Spleen (tissue), 11 donors: Measurements from ENCODE around the gene HOXA2. TPM values are rescaled to one million over a fixed set of nuclear protein-coding genes. Genes with fewer than 3 reads are reported as not detected.

Experiments
- DNase-seq: peaks from one replicate; pipeline ENCODE4 v3.0.0-alpha.2; 2020
- H3K27ac ChIP-seq, 8 donors: fragments of 200-600 bp; sonication (generic) in 7 of 8; 1 replicate in 4 of 8; 2 replicates in 4 of 8; pipeline versions ENCODE4 v1.5.0 to v1.8.0; 2016 to 2021; ENCODE audit warnings: inconsistent platforms in 4 of 8, mild to moderate bottlenecking in 4 of 8, moderate library complexity in 1 of 8
- H3K27me3 ChIP-seq, 7 donors: fragments of 200-600 bp; sonication (generic) in 6 of 7; replicated peaks in 1 of 7; 1 replicate in 4 of 7; 2 replicates in 3 of 7; pipeline versions ENCODE4 v1.5.0 to v1.8.0; 2016 to 2021; ENCODE audit warnings: inconsistent platforms in 3 of 7, mild to moderate bottlenecking in 1 of 7
- H3K36me3 ChIP-seq, 6 donors: fragments of 200-600 bp; sonication (generic) in 5 of 6; 1 replicate in 4 of 6; 2 replicates in 2 of 6; pipeline versions ENCODE4 v1.5.0 to v1.8.0; 2016 to 2021; ENCODE audit warnings: inconsistent platforms in 2 of 6
- H3K4me1 ChIP-seq, 6 donors: fragments of 200-600 bp; sonication (generic) in 5 of 6; 1 replicate in 3 of 6; 2 replicates in 3 of 6; pipeline versions ENCODE4 v1.5.0 to v1.8.0; 2016 to 2021; ENCODE audit warnings: inconsistent platforms in 3 of 6
- H3K4me3 ChIP-seq, 8 donors: fragments of 200-600 bp; sonication (generic) in 7 of 8; 1 replicate in 4 of 8; 2 replicates in 4 of 8; pipeline versions ENCODE4 v1.5.0 to v1.8.0; 2016 to 2021; ENCODE audit warnings: inconsistent platforms in 4 of 8, mild to moderate bottlenecking in 4 of 8, moderate library complexity in 2 of 8
- H3K9me3 ChIP-seq, 8 donors: fragments of 200-600 bp; sonication (generic) in 7 of 8; 1 replicate in 4 of 8; 2 replicates in 4 of 8; pipeline versions ENCODE4 v1.5.0 to v1.8.0; 2016 to 2021; ENCODE audit warnings: inconsistent platforms in 4 of 8
- POLR2A ChIP-seq, 3 donors: fragments of 450-650 bp; IDR thresholded peaks; one replicate each; pipeline ENCODE4 v1.5.1; 2017; ENCODE audit warnings: antibody characterized with exemption in 3 of 3, mild to moderate bottlenecking in 1 of 3
- POLR2AphosphoS5 ChIP-seq, 3 donors: sonication (generic); formaldehyde crosslinking; IDR thresholded peaks; one replicate each; pipeline ENCODE4 v1.5.1; 2017; ENCODE audit warnings: antibody characterized with exemption in 3 of 3
- WGBS, 5 donors: extraction: QIAGEN DNeasy Blood & Tissue Kit in 3 of 5; methylation state at CpG; one replicate each; pipeline versions ENCODE4 v1.1.5 to v1.1.7; 2013 to 2018; 5-methylcytosine and 5-hydroxymethylcytosine counted together
- intact Hi-C: fragments of 100-400 bp; cut with DNase I; formaldehyde crosslinking; loops from one replicate; pipeline ENCODE4 v1.15.0; 2023; ENCODE audit warnings: low total_unique reads
- polyA plus RNA-seq, 3 donors: library from polyadenylated mRNA; stranded (reverse); fragments of 200-250 nt; gene quantifications; one replicate each; pipeline ENCODE4 v1.2.1, GENCODE V29; 2013
- total RNA-seq, 7 donors: library from RNA; depleted of rRNA in 3 of 7; stranded (reverse); fragments of >200 nt in 3 of 7; fragmentation: NEBNext Ultra II Directional in 4 of 7; extraction: Animal tissue kit (Norgen Biotek cat#: 25700) in 4 of 7; gene quantifications; one replicate each; pipeline versions ENCODE4 v1.1.0 to v1.2.1, GENCODE V29; 2016 to 2021
- TF ChIP-seq, protein P1 (sequence below), 11 experiments: fragments of 200-600 bp in 7 of 11; fragments of 450-650 bp in 4 of 11; sonication (generic) in 4 of 11; IDR thresholded peaks in 8 of 11; conservative IDR thresholded peaks in 3 of 11; 1 replicate in 7 of 11; 2 replicates in 4 of 11; pipeline versions ENCODE4 v1.4.0 to v1.8.0; 2016 to 2021; ENCODE audit warnings: antibody characterized with exemption in 11 of 11, inconsistent platforms in 4 of 11, mild to moderate bottlenecking in 1 of 11
- donor health status: healthy with polysubstance abuse.
- donor health status: DM: no; HTN: no; CAD: no; lungs with moderate emphysema.
- donor health status: DM: no; HTN: no; CAD: no.
- donor health status: Bipolar disorder and iron deficiency.
- donor health status: healthy.
- donor health status: DM: no; HTN: no; CAD: no.
- donor health status: DM: yes; HTN: yes; CAD: no.

Gene HOXA2
- total and polyA plus RNA-seq, 10 donors, result 0.41 to 2.8 (median 0.90) TPM

DNA sequence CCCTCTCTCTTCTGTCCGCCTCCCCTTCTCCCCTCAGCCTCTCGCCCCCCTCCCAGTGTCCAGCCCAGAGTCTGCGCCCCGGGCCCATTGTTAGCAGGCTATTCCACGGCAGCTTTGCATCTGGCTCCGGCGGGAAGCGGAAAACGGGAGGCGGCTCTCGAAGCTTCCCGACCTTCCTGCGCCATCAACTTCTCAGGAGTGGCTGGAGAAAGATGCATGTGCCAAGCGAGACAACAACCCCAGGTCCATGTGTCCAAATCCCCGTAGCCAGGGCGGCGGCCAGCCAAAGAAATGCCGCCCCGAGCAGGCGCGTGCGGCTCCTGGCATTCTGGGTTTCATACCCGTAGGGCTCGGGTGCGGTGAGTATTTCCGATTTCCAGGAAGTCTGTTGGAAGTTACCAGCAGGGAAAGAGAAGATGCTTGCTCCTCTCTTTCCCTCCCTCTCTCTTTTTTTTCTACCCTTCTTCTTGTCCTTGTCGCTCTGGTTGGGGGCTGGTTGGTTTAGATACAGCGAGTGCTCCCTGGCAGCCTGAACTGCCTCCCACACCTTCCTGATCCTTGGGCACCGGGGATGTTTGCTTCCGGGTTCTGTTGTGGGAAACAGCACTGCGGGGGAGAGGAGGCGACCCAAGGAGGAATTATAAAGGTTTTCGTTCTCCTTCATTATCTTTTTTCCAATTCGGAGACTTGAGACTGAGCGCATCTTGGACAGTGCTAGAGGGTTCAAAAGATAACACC, 1.2 kb upstream of the HOXA2 start:
- TF ChIP-seq POLR2AphosphoS5 (IDR thresholded peaks at IDR 0.05), result peak in 2 of 3 donors; percentile 51 to 57
- TF ChIP-seq, protein P1, sequence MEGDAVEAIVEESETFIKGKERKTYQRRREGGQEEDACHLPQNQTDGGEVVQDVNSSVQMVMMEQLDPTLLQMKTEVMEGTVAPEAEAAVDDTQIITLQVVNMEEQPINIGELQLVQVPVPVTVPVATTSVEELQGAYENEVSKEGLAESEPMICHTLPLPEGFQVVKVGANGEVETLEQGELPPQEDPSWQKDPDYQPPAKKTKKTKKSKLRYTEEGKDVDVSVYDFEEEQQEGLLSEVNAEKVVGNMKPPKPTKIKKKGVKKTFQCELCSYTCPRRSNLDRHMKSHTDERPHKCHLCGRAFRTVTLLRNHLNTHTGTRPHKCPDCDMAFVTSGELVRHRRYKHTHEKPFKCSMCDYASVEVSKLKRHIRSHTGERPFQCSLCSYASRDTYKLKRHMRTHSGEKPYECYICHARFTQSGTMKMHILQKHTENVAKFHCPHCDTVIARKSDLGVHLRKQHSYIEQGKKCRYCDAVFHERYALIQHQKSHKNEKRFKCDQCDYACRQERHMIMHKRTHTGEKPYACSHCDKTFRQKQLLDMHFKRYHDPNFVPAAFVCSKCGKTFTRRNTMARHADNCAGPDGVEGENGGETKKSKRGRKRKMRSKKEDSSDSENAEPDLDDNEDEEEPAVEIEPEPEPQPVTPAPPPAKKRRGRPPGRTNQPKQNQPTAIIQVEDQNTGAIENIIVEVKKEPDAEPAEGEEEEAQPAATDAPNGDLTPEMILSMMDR (IDR thresholded peaks at IDR 0.05 in 8 of 11, conservative IDR thresholded peaks at IDR 0.05 in 3 of 11), result no peak
- Histone ChIP-seq H3K36me3 (peaks cover 0 to 29% (median 0%) of the 10 kb centered on the region in 6 donors), H3K27ac (peak overlapping the region; percentile 35 to 93 (median 78)), H3K4me3 (peak overlapping the region in 7 of 8 donors; percentile 10 to 65 (median 29)), H3K4me1 (peaks cover 7 to 88% (median 45%) of the 10 kb centered on the region in 6 donors), H3K27me3 (peaks cover 0 to 77% (median 12%) of the 10 kb centered on the region in 7 donors), H3K9me3 (no peaks in the 10 kb centered on the region)
- DNase-seq, result no peak
- WGBS, 5 donors, result 37 to 43% (median 41%) methylated on average over 35 of the region's 35 CpGs
- intact Hi-C loops, result no loop called here

DNA sequence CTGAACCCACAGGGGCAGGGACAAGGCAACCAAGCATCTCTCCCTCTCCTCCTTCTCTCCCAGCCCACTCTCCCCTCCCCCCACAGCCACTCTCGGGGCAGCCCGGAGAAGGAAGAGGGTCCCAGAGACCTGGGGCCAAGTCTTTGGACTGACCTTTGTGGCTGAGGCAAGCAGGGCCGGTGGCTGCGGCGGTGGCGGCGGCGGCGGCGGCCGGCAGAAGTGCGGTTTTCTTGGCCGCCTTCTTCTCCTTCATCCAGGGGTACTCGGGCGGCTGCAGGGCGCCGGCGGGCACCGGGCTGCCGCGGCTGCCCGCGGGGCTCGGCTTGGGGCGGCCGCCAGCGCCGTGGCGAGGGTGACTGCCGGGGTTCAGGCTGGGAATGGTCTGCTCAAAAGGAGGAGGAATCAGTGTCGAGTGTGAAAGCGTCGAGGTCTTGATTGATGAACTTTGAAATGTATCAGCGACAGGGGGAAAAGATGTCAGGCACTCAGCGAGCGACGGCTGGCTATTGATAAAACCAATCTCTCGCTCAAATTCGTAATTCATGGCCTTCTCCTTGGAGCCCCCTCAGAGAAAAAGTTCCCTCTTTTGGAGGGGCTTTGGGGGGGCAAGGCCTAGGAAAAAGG, 414 bp downstream of the HOXA2 start:
- WGBS, 5 donors, result 4 to 27% (median 14%) methylated on average over 24 to 39 of the region's 39 CpGs
- TF ChIP-seq POLR2A (IDR thresholded peaks at IDR 0.05) (no peak), POLR2AphosphoS5 (IDR thresholded peaks at IDR 0.05) (peak in 2 of 3 donors; percentile 9 to 38)
- TF ChIP-seq, protein P1 (IDR thresholded peaks at IDR 0.05 in 8 of 11, conservative IDR thresholded peaks at IDR 0.05 in 3 of 11), result no peak
- intact Hi-C loops, result no loop called here

DNA sequence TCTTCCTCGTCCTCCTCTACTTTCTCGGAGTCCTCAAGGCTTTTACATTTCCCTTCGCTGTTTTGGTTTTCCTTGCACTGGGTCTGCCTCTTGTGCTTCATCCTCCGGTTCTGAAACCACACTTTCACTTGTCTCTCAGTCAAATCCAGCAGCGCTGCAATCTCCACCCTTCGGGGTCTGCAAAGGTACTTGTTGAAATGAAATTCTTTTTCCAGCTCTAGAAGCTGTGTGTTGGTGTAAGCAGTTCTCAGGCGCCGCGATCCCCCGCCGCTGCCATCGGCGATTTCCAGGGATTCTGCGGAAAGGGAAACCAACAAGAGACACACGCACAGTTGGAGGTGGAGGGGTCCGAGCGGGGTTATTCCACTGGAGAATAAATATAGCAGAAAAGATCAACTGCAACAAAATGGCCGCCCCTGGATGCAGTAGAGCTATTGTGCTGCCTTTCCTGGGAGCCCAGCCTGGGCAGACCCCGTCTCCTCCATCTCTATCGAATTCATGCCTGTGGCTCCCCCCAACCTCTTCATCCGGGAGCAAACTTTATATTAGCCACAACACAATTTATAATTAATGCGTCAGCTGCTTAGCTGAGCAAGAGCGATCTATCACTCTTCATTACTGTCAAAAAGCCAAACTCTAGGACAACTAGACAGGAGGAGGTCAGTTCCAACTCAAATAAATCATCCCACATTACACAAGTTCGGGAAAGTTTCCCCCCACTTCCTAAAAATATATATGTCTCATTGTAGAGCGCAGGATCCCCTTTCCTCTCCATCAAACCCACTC, 1.1 kb downstream of the HOXA2 start:
- peak overlapping the region; percentile 7 to 93 (median 78) for H3K27ac ChIP-seq
- H3K4me1 ChIP-seq, result peaks cover 19 to 97% (median 60%) of the 10 kb centered on the region in 6 donors
- intact Hi-C loops, result no loop called here
- DNase-seq, result no peak
- peaks cover 0 to 29% (median 0%) of the 10 kb centered on the region in 6 donors for H3K36me3 ChIP-seq
- H3K27me3 ChIP-seq, result peaks cover 0 to 98% (median 19%) of the 10 kb centered on the region in 7 donors
- peak overlapping the region in 7 of 8 donors; percentile 20 to 65 (median 29) for H3K4me3 ChIP-seq
- TF ChIP-seq POLR2AphosphoS5 (IDR thresholded peaks at IDR 0.05) (peak in 1 of 3 donors; percentile 56), POLR2A (IDR thresholded peaks at IDR 0.05) (no peak)
- 64 to 85% (median 70%) methylated on average over 25 of the region's 25 CpGs for WGBS, 5 donors
- no peaks in the 10 kb centered on the region for H3K9me3 ChIP-seq

More for the DNA sequence above, 414 bp downstream of the HOXA2 start:
- Histone ChIP-seq H3K4me1 (peaks cover 19 to 99% (median 58%) of the 10 kb centered on the region in 6 donors), H3K27ac (peak overlapping the region; percentile 7 to 93 (median 78)), H3K4me3 (peak overlapping the region in 7 of 8 donors; percentile 20 to 65 (median 29)), H3K27me3 (peaks cover 0 to 93% (median 19%) of the 10 kb centered on the region in 7 donors), H3K36me3 (peaks cover 0 to 29% (median 0%) of the 10 kb centered on the region in 6 donors), H3K9me3 (no peaks in the 10 kb centered on the region)
- DNase-seq, result no peak

DNA sequence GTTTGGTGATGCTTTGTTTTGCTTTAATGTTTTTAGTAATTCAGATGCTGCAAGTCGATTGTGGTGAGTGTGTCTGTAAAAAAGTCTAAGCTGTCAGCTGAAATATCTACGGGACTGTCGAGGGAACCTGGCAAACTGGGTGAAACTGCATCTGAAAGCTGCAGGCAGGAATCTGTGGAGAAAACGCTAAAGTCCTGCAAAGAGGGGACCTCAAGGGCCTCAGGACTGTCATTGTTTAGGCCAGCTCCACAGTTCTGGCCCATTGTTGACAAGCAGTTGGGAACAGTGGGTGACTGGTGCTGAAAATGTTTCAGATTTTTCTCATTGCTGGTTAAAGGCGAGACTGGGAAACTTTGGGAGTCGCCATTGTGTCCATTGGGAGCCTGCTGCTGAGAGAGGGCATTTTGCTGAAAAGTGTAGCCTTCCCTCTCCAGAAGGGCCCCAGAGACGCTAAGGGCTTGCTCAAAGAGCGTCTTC, 1.8 kb downstream of the HOXA2 start:
- intact Hi-C loops, result no loop called here
- H3K4me1 ChIP-seq, result peaks cover 19 to 91% (median 56%) of the 10 kb centered on the region in 6 donors

More for the DNA sequence above, 1.8 kb downstream of the HOXA2 start:
- no peak for DNase-seq
- Histone ChIP-seq H3K27ac (peak overlapping the region in 7 of 8 donors; percentile 73 to 93 (median 78)), H3K27me3 (peaks cover 0 to 98% (median 19%) of the 10 kb centered on the region in 7 donors), H3K9me3 (no peaks in the 10 kb centered on the region), H3K4me3 (peak overlapping the region in 4 of 8 donors; percentile 23 to 65 (median 37)), H3K36me3 (peaks cover 0 to 29% (median 0%) of the 10 kb centered on the region in 6 donors)
- TF ChIP-seq, protein P1 (IDR thresholded peaks at IDR 0.05 in 8 of 11, conservative IDR thresholded peaks at IDR 0.05 in 3 of 11), result no peak
- no peak for TF ChIP-seq POLR2AphosphoS5 (IDR thresholded peaks at IDR 0.05)
- no peak for TF ChIP-seq POLR2A (IDR thresholded peaks at IDR 0.05)
- 68 to 86% (median 75%) methylated on average over 8 of the region's 8 CpGs for WGBS, 5 donors
